Fibroblast of lung (primary cell): ENCODE results near the gene VPS13D. TPM values are rescaled to one million over a fixed set of nuclear protein-coding genes. Genes with fewer than 3 reads are reported as not detected.

Experiments
- DNase-seq, 2 donors: peaks; one replicate each; pipeline versions ENCODE4 v3.0.0 to v3.0.0-alpha.2; 2010; ENCODE audit warnings: low read depth in 2 of 2
- H2AFZ ChIP-seq: 2 replicates; pipeline ENCODE4 v1.5.1; 2012; ENCODE audit warnings: low read length, control low read depth, inconsistent platforms
- H3K27ac ChIP-seq: 2 replicates; pipeline ENCODE4 v1.5.1; 2011; ENCODE audit warnings: low read length, control low read depth; ENCODE audit not compliant: insufficient read depth
- H3K27me3 ChIP-seq: 2 replicates; pipeline ENCODE4 v1.5.1; 2011; ENCODE audit warnings: mild to moderate bottlenecking, low read length; ENCODE audit not compliant: control insufficient read depth, insufficient read depth
- H3K36me3 ChIP-seq: 2 replicates; pipeline ENCODE4 v1.5.1; 2011; ENCODE audit warnings: low read length; ENCODE audit not compliant: control insufficient read depth, insufficient read depth
- H3K4me1 ChIP-seq: 2 replicates; pipeline ENCODE4 v1.5.1; 2011; ENCODE audit warnings: low read length; ENCODE audit not compliant: control insufficient read depth, insufficient read depth; ENCODE audit errors: extremely low read depth
- H3K4me2 ChIP-seq: 2 replicates; pipeline ENCODE4 v1.5.1; 2011; ENCODE audit warnings: low read length, control low read depth; ENCODE audit not compliant: insufficient read depth; ENCODE audit errors: extremely low read depth
- H3K4me3 ChIP-seq, 4 experiments: fragments of 200-600 bp in 1 of 4; sonication (generic) in 1 of 4; replicated peaks in 1 of 4; 2 replicates each; pipeline ENCODE4 v1.5.1; 2011 to 2016; ENCODE audit warnings: low read length in 4 of 4, low read depth in 3 of 4, mild to moderate bottlenecking in 3 of 4, control low read depth in 2 of 4, inconsistent platforms in 1 of 4, mixed read lengths in 1 of 4; ENCODE audit not compliant: insufficient read depth in 1 of 4; ENCODE audit errors: control extremely low read depth in 1 of 4
- H3K79me2 ChIP-seq: 2 replicates; pipeline ENCODE4 v1.5.1; 2012; ENCODE audit warnings: mild to moderate bottlenecking, low read length, inconsistent platforms; ENCODE audit not compliant: control insufficient read depth, insufficient read depth
- H3K9ac ChIP-seq: 2 replicates; pipeline ENCODE4 v1.5.1; 2011; ENCODE audit warnings: mild to moderate bottlenecking, low read length, control low read depth; ENCODE audit not compliant: insufficient read depth
- H3K9me3 ChIP-seq: 2 replicates; pipeline ENCODE4 v1.5.1; 2012; ENCODE audit warnings: low read depth, low read length; ENCODE audit not compliant: control insufficient read depth, insufficient read depth
- H4K20me1 ChIP-seq: 2 replicates; pipeline ENCODE4 v1.5.1; 2011; ENCODE audit warnings: low read length; ENCODE audit not compliant: control insufficient read depth, insufficient read depth; ENCODE audit errors: extremely low read depth
- EZH2 ChIP-seq: IDR thresholded peaks from 2 replicates; pipeline ENCODE4 v1.5.1; 2012; ENCODE audit warnings: low read length, control low read depth, mild to moderate bottlenecking; ENCODE audit errors: missing control alignments
- polyA plus RNA-seq, 2 donors: library from polyadenylated mRNA; depleted of rRNA in 1 of 2; stranded (reverse) in 1 of 2; unstranded in 1 of 2; fragments of >200 nt; gene quantifications; 2 replicates each; pipeline ENCODE4 v1.2.1, GENCODE V29; 2011 to 2012; ENCODE audit warnings: missing spikeins in 1 of 2
- total RNA-seq: library from RNA; depleted of rRNA; stranded (reverse); fragments of >200 nt; gene quantifications from 2 replicates; pipeline ENCODE4 v1.2.1, GENCODE V29; 2014
- TF ChIP-seq, protein P1 (sequence below), 2 donors: IDR thresholded peaks in 1 of 2; conservative IDR thresholded peaks in 1 of 2; 1 replicate in 1 of 2; 2 replicates in 1 of 2; pipeline ENCODE4 v1.5.1; 2011 to 2012; ENCODE audit warnings: low read length in 2 of 2, control low read depth in 1 of 2, inconsistent platforms in 1 of 2, low read depth in 1 of 2, mild to moderate bottlenecking in 1 of 2

VPS13D gene
- total and polyA plus RNA-seq, 2 donors (not counting 1 experiment from before 2014, with no cell fraction given) = 14.6 to 40.0 TPM

DNA sequence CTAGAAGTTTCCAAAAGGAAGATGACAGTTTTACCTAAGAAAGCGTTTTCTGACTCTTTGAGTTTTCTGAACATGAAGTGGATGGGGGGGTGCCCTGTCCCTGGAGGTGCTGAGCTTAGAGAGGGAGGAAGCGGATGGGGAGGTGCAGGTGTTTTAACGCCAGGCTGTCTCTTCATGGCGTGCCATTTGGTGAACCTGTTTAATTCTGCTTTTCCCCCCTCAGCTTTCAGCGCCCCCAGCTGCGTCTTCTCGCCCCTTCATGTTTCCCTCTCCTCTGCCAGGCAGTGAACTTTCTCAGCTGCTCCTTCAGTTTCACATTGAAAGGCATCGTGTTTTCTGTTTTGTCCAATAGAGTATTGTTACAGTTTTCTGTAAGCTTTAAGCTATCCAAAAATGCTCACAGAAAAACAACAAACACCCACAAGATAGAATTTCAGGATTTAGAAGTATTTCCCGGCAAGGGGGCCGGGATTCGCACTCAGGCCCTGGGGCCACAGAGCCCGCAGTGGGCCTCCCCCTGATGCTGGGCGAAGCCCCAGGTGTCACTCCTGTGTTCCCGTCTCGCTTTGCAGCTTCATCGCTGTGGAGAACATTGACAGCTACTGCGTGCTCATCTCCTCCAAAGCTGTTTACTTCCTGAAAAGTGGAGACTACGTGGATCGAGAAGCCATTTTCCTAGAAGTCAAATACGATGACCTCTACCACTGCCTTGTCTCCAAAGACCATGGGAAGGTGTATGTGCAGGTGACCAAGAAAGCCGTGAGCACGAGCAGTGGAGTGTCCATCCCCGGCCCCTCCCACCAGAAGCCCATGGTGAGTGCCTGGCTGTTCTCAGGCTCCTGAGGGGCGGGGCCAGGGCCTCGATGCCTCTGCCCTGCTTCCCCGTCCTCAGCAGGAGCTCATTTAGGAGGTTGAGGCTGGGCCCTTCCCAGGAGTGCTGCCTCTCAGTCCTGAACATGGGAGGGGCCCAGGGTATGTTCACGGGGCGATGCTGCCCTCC lies 276.8 kb downstream of the VPS13D start:
- H3K27ac ChIP-seq = no peak overlapping the region
- no peak overlapping the region for H2AFZ ChIP-seq
- no peak for DNase-seq
- H3K9me3 ChIP-seq = no peaks in the 10 kb centered on the region
- peaks cover 2% of the 10 kb centered on the region for H3K36me3 ChIP-seq
- no peak for TF ChIP-seq EZH2
- TF ChIP-seq, protein P1, sequence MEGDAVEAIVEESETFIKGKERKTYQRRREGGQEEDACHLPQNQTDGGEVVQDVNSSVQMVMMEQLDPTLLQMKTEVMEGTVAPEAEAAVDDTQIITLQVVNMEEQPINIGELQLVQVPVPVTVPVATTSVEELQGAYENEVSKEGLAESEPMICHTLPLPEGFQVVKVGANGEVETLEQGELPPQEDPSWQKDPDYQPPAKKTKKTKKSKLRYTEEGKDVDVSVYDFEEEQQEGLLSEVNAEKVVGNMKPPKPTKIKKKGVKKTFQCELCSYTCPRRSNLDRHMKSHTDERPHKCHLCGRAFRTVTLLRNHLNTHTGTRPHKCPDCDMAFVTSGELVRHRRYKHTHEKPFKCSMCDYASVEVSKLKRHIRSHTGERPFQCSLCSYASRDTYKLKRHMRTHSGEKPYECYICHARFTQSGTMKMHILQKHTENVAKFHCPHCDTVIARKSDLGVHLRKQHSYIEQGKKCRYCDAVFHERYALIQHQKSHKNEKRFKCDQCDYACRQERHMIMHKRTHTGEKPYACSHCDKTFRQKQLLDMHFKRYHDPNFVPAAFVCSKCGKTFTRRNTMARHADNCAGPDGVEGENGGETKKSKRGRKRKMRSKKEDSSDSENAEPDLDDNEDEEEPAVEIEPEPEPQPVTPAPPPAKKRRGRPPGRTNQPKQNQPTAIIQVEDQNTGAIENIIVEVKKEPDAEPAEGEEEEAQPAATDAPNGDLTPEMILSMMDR (conservative IDR thresholded peaks at IDR 0.05 in 1 of 2, IDR thresholded peaks at IDR 0.05 in 1 of 2; ENCODE audit: low read depth in 1 of 2, low read length in 2 of 2) = no peak
- H3K4me3 ChIP-seq = no peak overlapping the region
- no peaks in the 10 kb centered on the region for H3K79me2 ChIP-seq
- no peak overlapping the region for H3K9ac ChIP-seq
- no peaks in the 10 kb centered on the region for H3K27me3 ChIP-seq
- no peak overlapping the region for H3K4me2 ChIP-seq
- peaks cover 4% of the 10 kb centered on the region for H3K4me1 ChIP-seq
- H4K20me1 ChIP-seq = no peaks in the 10 kb centered on the region

DNA sequence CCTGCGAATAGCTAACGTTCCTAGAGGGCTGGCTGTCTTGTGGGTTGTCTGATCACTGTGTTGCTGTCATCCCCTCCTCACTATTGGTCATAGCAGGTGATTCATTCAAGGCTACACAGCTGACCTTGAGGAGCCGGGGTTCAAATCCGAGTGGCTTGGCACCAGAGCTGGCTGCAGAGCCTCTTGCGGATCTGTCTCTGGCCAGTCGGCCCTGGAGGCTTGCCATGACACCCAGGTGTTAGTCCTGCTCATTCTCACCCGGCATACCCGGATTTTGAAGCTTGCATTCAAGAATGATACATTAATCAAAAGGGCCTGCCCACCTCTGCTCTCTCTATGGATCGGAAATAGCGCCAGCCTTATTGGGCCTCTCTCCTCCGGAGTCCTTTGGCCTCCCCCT lies 277.8 kb downstream of the VPS13D start:
- no peak overlapping the region for H2AFZ ChIP-seq
- no peak overlapping the region for H3K27ac ChIP-seq
- no peaks in the 10 kb centered on the region for H3K27me3 ChIP-seq
- no peak overlapping the region for H3K9ac ChIP-seq
- H3K4me3 ChIP-seq = no peak overlapping the region
- H4K20me1 ChIP-seq = no peaks in the 10 kb centered on the region
- no peak for TF ChIP-seq EZH2
- TF ChIP-seq, protein P1 (conservative IDR thresholded peaks at IDR 0.05 in 1 of 2, IDR thresholded peaks at IDR 0.05 in 1 of 2; ENCODE audit: low read depth in 1 of 2, low read length in 2 of 2) = no peak
- no peak overlapping the region for H3K4me2 ChIP-seq
- peaks cover 2% of the 10 kb centered on the region for H3K36me3 ChIP-seq
- H3K4me1 ChIP-seq = peaks cover 5% of the 10 kb centered on the region
- H3K9me3 ChIP-seq = no peaks in the 10 kb centered on the region
- no peaks in the 10 kb centered on the region for H3K79me2 ChIP-seq
- peak in 1 of 2 donors; percentile 47 for DNase-seq

DNA sequence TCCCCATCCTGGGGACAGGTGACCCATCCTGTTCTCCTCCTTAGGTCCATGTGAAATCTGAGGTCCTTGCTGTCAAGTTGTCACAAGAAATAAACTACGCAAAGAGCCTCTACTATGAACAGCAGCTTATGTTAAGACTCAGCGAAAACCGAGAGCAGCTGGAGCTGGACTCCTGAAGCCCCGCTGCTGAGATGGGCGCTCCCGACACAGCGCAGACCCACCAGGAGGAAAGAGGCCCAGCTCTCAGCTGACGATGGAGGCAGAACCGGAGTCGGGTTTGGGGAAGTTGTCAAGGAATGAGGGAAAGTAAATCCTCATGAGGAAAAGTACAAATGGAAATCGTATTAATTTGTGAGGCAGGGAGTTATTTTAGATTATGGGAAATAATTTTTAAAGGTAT lies 279.0 kb downstream of the VPS13D start:
- peaks cover 5% of the 10 kb centered on the region for H3K4me1 ChIP-seq
- no peaks in the 10 kb centered on the region for H3K79me2 ChIP-seq
- no peak for TF ChIP-seq EZH2
- TF ChIP-seq, protein P1 (conservative IDR thresholded peaks at IDR 0.05 in 1 of 2, IDR thresholded peaks at IDR 0.05 in 1 of 2; ENCODE audit: low read depth in 1 of 2, low read length in 2 of 2) = no peak
- H3K27ac ChIP-seq = no peak overlapping the region
- no peaks in the 10 kb centered on the region for H3K27me3 ChIP-seq
- no peak overlapping the region for H3K4me3 ChIP-seq
- peaks cover 2% of the 10 kb centered on the region for H3K36me3 ChIP-seq
- H3K9ac ChIP-seq = no peak overlapping the region
- H3K9me3 ChIP-seq = no peaks in the 10 kb centered on the region
- no peak overlapping the region for H3K4me2 ChIP-seq
- no peaks in the 10 kb centered on the region for H4K20me1 ChIP-seq
- H2AFZ ChIP-seq = no peak overlapping the region
- DNase-seq = no peak
